ENCODE results near the gene GFI1B. TPM values are rescaled to one million over a fixed set of nuclear protein-coding genes. Genes with fewer than 3 reads are reported as not detected.

Gene GFI1B
- total and polyA plus RNA-seq, 2 of the 13 experiments (the other 11 are each of a cell fraction or from before 2014, with no cell fraction given): 0.15 to 0.51 TPM

DNA sequence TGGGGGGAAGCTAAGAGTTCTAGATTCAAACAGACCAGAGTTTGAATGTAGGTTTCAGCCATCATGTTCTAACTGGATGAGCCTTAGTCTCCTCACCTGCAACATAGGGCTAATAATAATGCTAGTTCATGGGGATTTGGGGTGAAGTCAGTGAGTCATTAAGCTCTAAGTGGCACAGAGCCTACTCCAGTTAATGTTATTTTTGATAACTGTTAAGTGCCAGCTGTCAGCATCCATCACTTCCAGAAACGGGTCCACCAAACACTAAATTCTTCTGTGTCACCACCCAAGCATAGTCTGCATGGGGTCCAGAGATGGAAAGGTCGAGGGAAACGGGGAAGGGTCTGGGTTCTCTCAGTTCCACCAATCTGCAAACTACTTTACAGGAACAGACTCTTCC, 32.3 kb upstream of the GFI1B start (continued):
- TF ChIP-seq, protein P1, sequence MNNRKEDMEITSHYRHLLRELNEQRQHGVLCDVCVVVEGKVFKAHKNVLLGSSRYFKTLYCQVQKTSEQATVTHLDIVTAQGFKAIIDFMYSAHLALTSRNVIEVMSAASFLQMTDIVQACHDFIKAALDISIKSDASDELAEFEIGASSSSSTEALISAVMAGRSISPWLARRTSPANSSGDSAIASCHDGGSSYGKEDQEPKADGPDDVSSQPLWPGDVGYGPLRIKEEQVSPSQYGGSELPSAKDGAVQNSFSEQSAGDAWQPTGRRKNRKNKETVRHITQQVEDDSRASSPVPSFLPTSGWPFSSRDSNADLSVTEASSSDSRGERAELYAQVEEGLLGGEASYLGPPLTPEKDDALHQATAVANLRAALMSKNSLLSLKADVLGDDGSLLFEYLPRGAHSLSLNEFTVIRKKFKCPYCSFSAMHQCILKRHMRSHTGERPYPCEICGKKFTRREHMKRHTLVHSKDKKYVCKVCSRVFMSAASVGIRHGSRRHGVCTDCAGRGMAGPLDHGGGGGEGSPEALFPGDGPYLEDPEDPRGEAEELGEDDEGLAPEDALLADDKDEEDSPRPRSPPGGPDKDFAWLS (CRISPR knock-in tag; IDR thresholded peaks at IDR 0.05; ENCODE audit: borderline replicate concordance): no peak
- TF ChIP-seq ZNF772 (CRISPR knock-in tag; IDR thresholded peaks at IDR 0.05): no peak
- no peak for TF ChIP-seq HOXA3 (CRISPR knock-in tag; IDR thresholded peaks at IDR 0.05)
- TF ChIP-seq, protein P2, sequence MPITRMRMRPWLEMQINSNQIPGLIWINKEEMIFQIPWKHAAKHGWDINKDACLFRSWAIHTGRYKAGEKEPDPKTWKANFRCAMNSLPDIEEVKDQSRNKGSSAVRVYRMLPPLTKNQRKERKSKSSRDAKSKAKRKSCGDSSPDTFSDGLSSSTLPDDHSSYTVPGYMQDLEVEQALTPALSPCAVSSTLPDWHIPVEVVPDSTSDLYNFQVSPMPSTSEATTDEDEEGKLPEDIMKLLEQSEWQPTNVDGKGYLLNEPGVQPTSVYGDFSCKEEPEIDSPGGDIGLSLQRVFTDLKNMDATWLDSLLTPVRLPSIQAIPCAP (CRISPR knock-in tag; IDR thresholded peaks at IDR 0.05; ENCODE audit: low read depth): no peak
- TF ChIP-seq, protein P3, sequence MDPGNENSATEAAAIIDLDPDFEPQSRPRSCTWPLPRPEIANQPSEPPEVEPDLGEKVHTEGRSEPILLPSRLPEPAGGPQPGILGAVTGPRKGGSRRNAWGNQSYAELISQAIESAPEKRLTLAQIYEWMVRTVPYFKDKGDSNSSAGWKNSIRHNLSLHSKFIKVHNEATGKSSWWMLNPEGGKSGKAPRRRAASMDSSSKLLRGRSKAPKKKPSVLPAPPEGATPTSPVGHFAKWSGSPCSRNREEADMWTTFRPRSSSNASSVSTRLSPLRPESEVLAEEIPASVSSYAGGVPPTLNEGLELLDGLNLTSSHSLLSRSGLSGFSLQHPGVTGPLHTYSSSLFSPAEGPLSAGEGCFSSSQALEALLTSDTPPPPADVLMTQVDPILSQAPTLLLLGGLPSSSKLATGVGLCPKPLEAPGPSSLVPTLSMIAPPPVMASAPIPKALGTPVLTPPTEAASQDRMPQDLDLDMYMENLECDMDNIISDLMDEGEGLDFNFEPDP (CRISPR knock-in tag; conservative IDR thresholded peaks at IDR 0.05): no peak
- no peak for TF ChIP-seq KAT8 (CRISPR knock-in tag; IDR thresholded peaks at IDR 0.05)
- TF ChIP-seq, protein P4, sequence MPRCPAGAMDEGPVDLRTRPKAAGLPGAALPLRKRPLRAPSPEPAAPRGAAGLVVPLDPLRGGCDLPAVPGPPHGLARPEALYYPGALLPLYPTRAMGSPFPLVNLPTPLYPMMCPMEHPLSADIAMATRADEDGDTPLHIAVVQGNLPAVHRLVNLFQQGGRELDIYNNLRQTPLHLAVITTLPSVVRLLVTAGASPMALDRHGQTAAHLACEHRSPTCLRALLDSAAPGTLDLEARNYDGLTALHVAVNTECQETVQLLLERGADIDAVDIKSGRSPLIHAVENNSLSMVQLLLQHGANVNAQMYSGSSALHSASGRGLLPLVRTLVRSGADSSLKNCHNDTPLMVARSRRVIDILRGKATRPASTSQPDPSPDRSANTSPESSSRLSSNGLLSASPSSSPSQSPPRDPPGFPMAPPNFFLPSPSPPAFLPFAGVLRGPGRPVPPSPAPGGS (CRISPR knock-in tag; IDR thresholded peaks at IDR 0.05): no peak

Measured in HepG2 (cell line).